HG03378 (cell line): Measurements from ENCODE around the gene SYNE1.
"Not testable (repeated sequence)": the region's sequence is repeated elsewhere in the genome, so short reads cannot be mapped to it uniquely, and the experiment has no call there.

ENCODE experiments used
- ATAC-seq: cut with Tn5 transposase; IDR thresholded peaks from one replicate; pipeline ENCODE4 v1.9.1; 2021; ENCODE audit warnings: mild to moderate bottlenecking, moderate library complexity; ENCODE audit not compliant: unreplicated experiment

SYNE1 gene

GRCh38 chr6:152334555-152334954, 302.6 kb downstream of the SYNE1 start:
- no peak for ATAC-seq

- no peak for ATAC-seq
Measured at GRCh38 chr6:152330961-152331360, 306.2 kb downstream of the SYNE1 start.

- ATAC-seq, result no peak
Measured at GRCh38 chr6:152329638-152330448, 307.3 kb downstream of the SYNE1 start.

GRCh38 chr6:152328200-152328599, 309.0 kb downstream of the SYNE1 start:
- ATAC-seq, result not testable (repeated sequence)

- ATAC-seq, result no peak
Measured at GRCh38 chr6:152323376-152323775, 313.8 kb downstream of the SYNE1 start.

- ATAC-seq, result no peak
Measured at GRCh38 chr6:152318278-152318677, 318.9 kb downstream of the SYNE1 start.

- no peak for ATAC-seq
Measured at GRCh38 chr6:152316024-152316423, 321.1 kb downstream of the SYNE1 start.

- no peak for ATAC-seq
Measured at GRCh38 chr6:152314483-152314832, 322.7 kb downstream of the SYNE1 start.

GRCh38 chr6:152313542-152314482, 323.4 kb downstream of the SYNE1 start:
- ATAC-seq, result no peak

- ATAC-seq, result no peak
Measured at GRCh38 chr6:152312434-152312833, 324.7 kb downstream of the SYNE1 start.

GRCh38 chr6:152310371-152310954, 326.7 kb downstream of the SYNE1 start:
- no peak for ATAC-seq

- peak; percentile 51 for ATAC-seq
Measured at GRCh38 chr6:152309648-152310047, 327.5 kb downstream of the SYNE1 start.

GRCh38 chr6:152309006-152309405, 328.2 kb downstream of the SYNE1 start:
- no peak for ATAC-seq

GRCh38 chr6:152308306-152308705, 328.9 kb downstream of the SYNE1 start:
- ATAC-seq, result no peak

GRCh38 chr6:152305672-152306071, 331.5 kb downstream of the SYNE1 start:
- no peak for ATAC-seq

- ATAC-seq, result peak; percentile 85
Measured at GRCh38 chr6:152301765-152302568, 335.2 kb downstream of the SYNE1 start.

GRCh38 chr6:152301021-152301764, 336.0 kb downstream of the SYNE1 start:
- ATAC-seq, result peak; percentile 36

- ATAC-seq, result no peak
Measured at GRCh38 chr6:152300517-152300916, 336.6 kb downstream of the SYNE1 start.

GRCh38 chr6:152298848-152299735, 338.1 kb downstream of the SYNE1 start:
- no peak for ATAC-seq
